Upper lobe of right lung (tissue), 1 donor: ENCODE data around the gene TRIM25. TPM values are rescaled to one million over a fixed set of nuclear protein-coding genes. Genes with fewer than 3 reads are reported as not detected.

Experiments used
- ATAC-seq: fragments of 200-7000 bp; cut with Tn5 transposase; one replicate; pipeline ENCODE4 v1.9.1; 2020; ENCODE audit warnings: mild to moderate bottlenecking, moderate library complexity
- DNase-seq: peaks from one replicate; pipeline ENCODE4 v3.0.0-alpha.2; 2020
- H3K27ac ChIP-seq: fragments of 200-600 bp; one replicate; pipeline ENCODE4 v1.8.0; 2022
- H3K27me3 ChIP-seq: fragments of 200-600 bp; one replicate; pipeline ENCODE4 v1.8.0; 2022; ENCODE audit warnings: mild to moderate bottlenecking
- H3K36me3 ChIP-seq: fragments of 200-600 bp; one replicate; pipeline ENCODE4 v1.8.0; 2022
- H3K4me1 ChIP-seq: fragments of 200-600 bp; one replicate; pipeline ENCODE4 v1.8.0; 2022
- H3K4me3 ChIP-seq: fragments of 200-600 bp; one replicate; pipeline ENCODE4 v1.8.0; 2022; ENCODE audit warnings: mild to moderate bottlenecking
- H3K9me3 ChIP-seq: fragments of 200-600 bp; one replicate; pipeline ENCODE4 v1.8.0; 2022
- intact Hi-C: fragments of 100-400 bp; cut with DNase I; formaldehyde crosslinking; loops from one replicate; pipeline ENCODE4 v1.11.0; 2022
- total RNA-seq: library from RNA; stranded (reverse); fragmentation: NEBNext Ultra II Directional; extraction: Animal tissue kit (Norgen Biotek cat#: 25700); gene quantifications from one replicate; pipeline ENCODE4 v1.2.1, GENCODE V29; 2021
- TF ChIP-seq, protein P1 (sequence below): fragments of 200-600 bp; IDR thresholded peaks from one replicate; pipeline ENCODE4 v1.8.0; 2022; ENCODE audit warnings: antibody characterized with exemption
- donor health status: DM: no; HTN: yes; CAD: no; lungs with severe emphysema.

The TRIM25 gene
- total RNA-seq, 1 donor from 2014 or later, result 89.3 TPM

DNA sequence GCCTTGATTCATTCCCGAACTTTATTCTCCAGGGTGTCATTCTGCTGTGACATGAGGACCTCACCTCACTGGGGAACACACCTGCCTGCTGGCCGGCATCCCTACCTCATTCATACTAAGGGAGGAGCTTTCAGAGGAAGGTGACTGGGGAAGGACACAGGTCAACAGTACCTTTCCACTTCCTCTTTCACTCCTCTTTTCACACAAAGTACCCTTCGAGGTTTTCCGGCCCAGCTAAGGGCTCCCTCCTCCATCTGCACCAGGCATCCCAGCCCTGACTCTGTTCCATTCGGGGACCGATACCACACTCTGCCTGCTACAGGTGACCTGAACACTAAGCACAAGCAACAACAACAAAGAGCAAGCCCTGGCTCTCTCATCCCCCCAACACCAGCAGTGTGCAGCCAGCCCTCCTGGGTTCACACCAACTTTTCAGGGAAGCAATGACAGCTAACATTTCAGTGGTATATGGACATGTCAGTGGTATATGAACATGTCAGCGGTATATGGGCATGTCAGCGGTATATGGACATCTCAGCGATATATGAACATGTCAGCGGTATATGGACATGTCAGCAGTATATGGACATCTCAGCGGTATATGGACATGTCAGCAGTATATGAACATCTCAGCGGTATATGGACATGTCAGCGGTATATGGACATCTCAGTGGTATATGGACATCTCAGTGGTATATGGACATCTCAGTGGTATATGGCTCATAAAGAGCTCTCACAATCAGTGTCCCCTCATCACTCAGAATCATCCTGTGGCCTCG is 16.0 kb downstream of the TRIM25 start:
- Histone ChIP-seq H3K27ac (no peak overlapping the region), H3K9me3 (no peaks in the 10 kb centered on the region), H3K4me3 (no peak overlapping the region), H3K4me1 (no peaks in the 10 kb centered on the region), H3K27me3 (no peaks in the 10 kb centered on the region), H3K36me3 (peaks cover 99% of the 10 kb centered on the region)
- DNase-seq (no peak), ATAC-seq (no peak)
- TF ChIP-seq, protein P1, sequence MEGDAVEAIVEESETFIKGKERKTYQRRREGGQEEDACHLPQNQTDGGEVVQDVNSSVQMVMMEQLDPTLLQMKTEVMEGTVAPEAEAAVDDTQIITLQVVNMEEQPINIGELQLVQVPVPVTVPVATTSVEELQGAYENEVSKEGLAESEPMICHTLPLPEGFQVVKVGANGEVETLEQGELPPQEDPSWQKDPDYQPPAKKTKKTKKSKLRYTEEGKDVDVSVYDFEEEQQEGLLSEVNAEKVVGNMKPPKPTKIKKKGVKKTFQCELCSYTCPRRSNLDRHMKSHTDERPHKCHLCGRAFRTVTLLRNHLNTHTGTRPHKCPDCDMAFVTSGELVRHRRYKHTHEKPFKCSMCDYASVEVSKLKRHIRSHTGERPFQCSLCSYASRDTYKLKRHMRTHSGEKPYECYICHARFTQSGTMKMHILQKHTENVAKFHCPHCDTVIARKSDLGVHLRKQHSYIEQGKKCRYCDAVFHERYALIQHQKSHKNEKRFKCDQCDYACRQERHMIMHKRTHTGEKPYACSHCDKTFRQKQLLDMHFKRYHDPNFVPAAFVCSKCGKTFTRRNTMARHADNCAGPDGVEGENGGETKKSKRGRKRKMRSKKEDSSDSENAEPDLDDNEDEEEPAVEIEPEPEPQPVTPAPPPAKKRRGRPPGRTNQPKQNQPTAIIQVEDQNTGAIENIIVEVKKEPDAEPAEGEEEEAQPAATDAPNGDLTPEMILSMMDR, result no peak
- intact Hi-C loops, result no loop called here

DNA sequence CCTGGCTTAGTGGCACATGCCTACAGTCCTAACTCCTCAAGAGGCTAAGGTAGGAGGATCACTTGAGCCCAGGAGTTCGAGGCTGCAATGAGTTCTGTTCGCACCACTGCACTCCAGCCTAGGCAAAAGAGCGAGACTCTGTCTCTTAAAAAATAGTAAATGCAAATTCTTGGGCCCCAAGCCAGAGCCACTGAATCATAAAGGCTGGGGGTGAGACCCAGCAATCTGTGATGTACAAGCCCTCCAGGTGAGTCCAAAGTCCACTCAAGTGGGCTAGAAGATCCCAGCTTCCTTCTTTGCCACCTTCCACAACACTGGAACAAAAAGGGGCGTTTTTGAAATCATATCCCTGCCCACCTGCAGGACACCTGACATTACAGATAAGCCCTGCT is 16.9 kb downstream of the TRIM25 start:
- intact Hi-C loops, result no loop called here
- Histone ChIP-seq H3K4me3 (no peak overlapping the region), H3K36me3 (peaks cover 99% of the 10 kb centered on the region), H3K27ac (no peak overlapping the region), H3K9me3 (no peaks in the 10 kb centered on the region), H3K27me3 (no peaks in the 10 kb centered on the region), H3K4me1 (no peaks in the 10 kb centered on the region)
- ATAC-seq, result no peak
- DNase-seq, result no peak
- TF ChIP-seq, protein P1, result no peak

DNA sequence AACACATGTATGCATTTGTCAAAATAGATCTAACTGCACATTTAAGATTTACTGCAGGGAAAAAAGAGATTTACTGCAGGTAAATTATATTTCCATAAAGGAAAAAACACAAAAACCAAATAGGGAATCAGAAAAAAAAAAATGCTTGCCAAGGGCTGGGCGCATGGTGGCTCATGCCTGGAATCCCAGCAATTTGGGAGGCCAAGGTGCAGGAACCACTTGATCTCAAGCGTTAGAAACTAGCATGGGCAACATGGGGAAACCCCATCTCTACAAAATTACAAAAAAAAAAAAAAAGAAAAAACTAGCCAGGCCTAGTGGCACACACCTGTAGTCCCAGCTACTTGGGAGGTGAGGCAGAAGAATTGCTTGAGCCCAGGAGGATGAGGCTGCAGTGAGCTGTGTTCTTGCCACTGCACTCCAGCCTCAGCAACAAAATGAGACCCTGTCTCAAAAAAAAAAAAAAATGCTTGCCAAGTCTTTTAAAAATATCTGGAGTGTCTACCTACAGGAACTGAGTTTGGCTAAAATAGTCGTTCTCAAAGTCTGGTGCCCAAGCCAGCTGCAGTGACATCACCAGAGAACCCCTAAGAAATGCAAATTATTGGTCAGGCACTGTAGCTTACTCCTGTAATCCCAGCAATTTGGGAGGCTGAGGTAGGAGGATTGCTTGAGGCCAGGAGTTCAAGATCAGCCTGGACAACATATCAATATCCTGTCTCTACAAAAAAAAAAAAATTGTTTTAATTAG is 17.5 kb downstream of the TRIM25 start:
- peaks cover 99% of the 10 kb centered on the region for H3K36me3 ChIP-seq
- DNase-seq (no peak), ATAC-seq (no peak)
- TF ChIP-seq, protein P1, result no peak
- H3K4me3 ChIP-seq, result no peak overlapping the region
- intact Hi-C loops, result no loop called here
- H3K4me1 ChIP-seq, result no peaks in the 10 kb centered on the region
- H3K27ac ChIP-seq, result no peak overlapping the region
- no peaks in the 10 kb centered on the region for H3K9me3 ChIP-seq
- no peaks in the 10 kb centered on the region for H3K27me3 ChIP-seq

DNA sequence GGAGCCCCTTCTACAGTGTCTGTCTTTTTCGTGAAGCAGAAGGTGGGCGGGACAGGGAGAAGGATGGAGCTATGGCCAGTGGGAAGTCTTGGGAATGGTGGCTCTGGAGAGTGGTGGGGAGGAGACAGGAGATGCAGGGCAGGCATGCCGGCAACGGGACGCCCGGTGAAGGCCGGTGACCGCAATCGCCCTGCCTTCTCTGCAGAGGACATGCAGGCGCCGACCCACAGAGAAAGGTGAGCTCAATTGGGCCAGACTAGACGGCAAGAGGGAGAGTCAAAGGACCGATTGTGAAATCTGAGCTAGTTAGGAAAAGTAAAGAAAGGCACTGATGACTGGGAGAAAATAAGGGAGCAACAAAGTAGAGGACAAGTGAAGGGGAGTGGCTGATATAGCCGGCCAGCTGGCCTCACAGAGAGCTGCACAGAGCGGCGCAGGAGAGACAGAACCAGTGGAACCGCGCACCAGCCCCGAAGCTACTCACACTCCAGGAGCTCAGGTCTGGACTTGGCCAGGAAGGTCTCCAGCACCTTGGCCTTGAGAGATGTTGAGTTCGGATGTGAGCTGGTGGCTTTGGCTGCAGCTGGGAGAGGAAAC is 18.9 kb downstream of the TRIM25 start:
- H3K9me3 ChIP-seq, result no peaks in the 10 kb centered on the region
- no peak overlapping the region for H3K27ac ChIP-seq
- no peaks in the 10 kb centered on the region for H3K4me1 ChIP-seq
- DNase-seq (no peak), ATAC-seq (no peak)
- no peak overlapping the region for H3K4me3 ChIP-seq
- peaks cover 99% of the 10 kb centered on the region for H3K36me3 ChIP-seq
- no peaks in the 10 kb centered on the region for H3K27me3 ChIP-seq
- intact Hi-C loops, result no loop called here
- TF ChIP-seq, protein P1, result no peak

DNA sequence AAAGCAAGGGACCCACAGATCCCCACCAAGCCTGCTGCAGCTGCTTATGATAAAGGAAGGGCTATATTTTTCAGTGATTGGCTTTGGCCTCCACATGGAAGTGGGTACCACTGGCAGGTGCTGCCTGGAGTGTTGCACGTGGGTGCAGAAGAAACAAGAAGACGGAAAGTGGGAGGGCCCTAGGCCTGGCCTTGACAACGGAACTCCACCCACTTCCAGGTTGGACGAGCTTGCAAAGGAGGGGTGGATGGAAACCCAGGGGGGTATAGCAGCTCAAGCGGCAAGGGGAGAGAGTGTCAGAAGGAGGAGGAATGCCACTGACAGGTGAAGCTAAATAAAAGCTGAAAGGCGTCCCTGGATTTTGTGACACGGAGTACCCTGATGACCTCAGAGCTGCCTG is 20.3 kb downstream of the TRIM25 start:
- H3K4me3 ChIP-seq, result no peak overlapping the region
- ATAC-seq (no peak), DNase-seq (no peak)
- intact Hi-C loops, result no loop called here
- TF ChIP-seq, protein P1, result no peak
- H3K4me1 ChIP-seq, result no peaks in the 10 kb centered on the region
- no peaks in the 10 kb centered on the region for H3K27me3 ChIP-seq
- H3K27ac ChIP-seq, result no peak overlapping the region
- peaks cover 99% of the 10 kb centered on the region for H3K36me3 ChIP-seq
- no peaks in the 10 kb centered on the region for H3K9me3 ChIP-seq
